Measurements from ENCODE around the gene CDH4.
"Not testable (repeated sequence)": the region's sequence is repeated elsewhere in the genome, so short reads cannot be mapped to it uniquely, and the experiment has no call there.

The CDH4 gene

GRCh38 chr20:61417221-61417941 lies 165.3 kb downstream of the CDH4 start:
- in situ Hi-C loops (cut with HindIII; ENCODE audit: low pct_ligation_motif_present, low pct_unique_long_range_greater_than_20kb, low sequenced_read_pairs): no loop called here
- DNase-seq: no peak

- in situ Hi-C loops (cut with HindIII; ENCODE audit: low pct_ligation_motif_present, low pct_unique_long_range_greater_than_20kb, low sequenced_read_pairs): no loop called here
These were observed 166.9 kb downstream of the CDH4 start for GRCh38 chr20:61419010-61419409.

GRCh38 chr20:61419501-61419900 lies 167.4 kb downstream of the CDH4 start:
- DNase-seq: no peak
- in situ Hi-C loops (cut with HindIII; ENCODE audit: low pct_ligation_motif_present, low pct_unique_long_range_greater_than_20kb, low sequenced_read_pairs): no loop called here

More at GRCh38 chr20:61419010-61419409, 166.9 kb downstream of the CDH4 start:
- no peak for DNase-seq

GRCh38 chr20:61420056-61420455 lies 168.0 kb downstream of the CDH4 start:
- in situ Hi-C loops (cut with HindIII; ENCODE audit: low pct_ligation_motif_present, low pct_unique_long_range_greater_than_20kb, low sequenced_read_pairs): no loop called here
- DNase-seq: no peak

GRCh38 chr20:61420781-61421180 lies 168.7 kb downstream of the CDH4 start:
- in situ Hi-C loops (cut with HindIII; ENCODE audit: low pct_ligation_motif_present, low pct_unique_long_range_greater_than_20kb, low sequenced_read_pairs): no loop called here
- no peak for DNase-seq

- no peak for DNase-seq
- in situ Hi-C loops (cut with HindIII; ENCODE audit: low pct_ligation_motif_present, low pct_unique_long_range_greater_than_20kb, low sequenced_read_pairs): no loop called here
These were observed 170.8 kb downstream of the CDH4 start for GRCh38 chr20:61422636-61423425.

- no peak for DNase-seq
- in situ Hi-C loops (cut with HindIII; ENCODE audit: low pct_ligation_motif_present, low pct_unique_long_range_greater_than_20kb, low sequenced_read_pairs): no loop called here
These were observed 172.1 kb downstream of the CDH4 start for GRCh38 chr20:61424011-61424627.

GRCh38 chr20:61424628-61425420 lies 172.8 kb downstream of the CDH4 start:
- in situ Hi-C loops (cut with HindIII; ENCODE audit: low pct_ligation_motif_present, low pct_unique_long_range_greater_than_20kb, low sequenced_read_pairs): no loop called here

GRCh38 chr20:61425541-61425991 lies 173.5 kb downstream of the CDH4 start:
- in situ Hi-C loops (cut with HindIII; ENCODE audit: low pct_ligation_motif_present, low pct_unique_long_range_greater_than_20kb, low sequenced_read_pairs); DNase-seq: not testable (repeated sequence)

More at GRCh38 chr20:61424628-61425420, 172.8 kb downstream of the CDH4 start:
- DNase-seq: no peak

- no peak for DNase-seq
These were observed 174.3 kb downstream of the CDH4 start for GRCh38 chr20:61426352-61426751.

GRCh38 chr20:61429458-61430227 lies 177.6 kb downstream of the CDH4 start:
- in situ Hi-C loops (cut with HindIII; ENCODE audit: low pct_ligation_motif_present, low pct_unique_long_range_greater_than_20kb, low sequenced_read_pairs): no loop called here
- no peak for DNase-seq

More at GRCh38 chr20:61426352-61426751, 174.3 kb downstream of the CDH4 start:
- in situ Hi-C loops (cut with HindIII; ENCODE audit: low pct_ligation_motif_present, low pct_unique_long_range_greater_than_20kb, low sequenced_read_pairs): no loop called here

- no peak for DNase-seq
- in situ Hi-C loops (cut with HindIII; ENCODE audit: low pct_ligation_motif_present, low pct_unique_long_range_greater_than_20kb, low sequenced_read_pairs): no loop called here
These were observed 178.2 kb downstream of the CDH4 start for GRCh38 chr20:61430228-61430624.

GRCh38 chr20:61433176-61433575 lies 181.1 kb downstream of the CDH4 start:
- in situ Hi-C loops (cut with HindIII; ENCODE audit: low pct_ligation_motif_present, low pct_unique_long_range_greater_than_20kb, low sequenced_read_pairs): no loop called here
- DNase-seq: no peak

- DNase-seq: no peak
- in situ Hi-C loops (cut with HindIII; ENCODE audit: low pct_ligation_motif_present, low pct_unique_long_range_greater_than_20kb, low sequenced_read_pairs): no loop called here
These were observed 181.8 kb downstream of the CDH4 start for GRCh38 chr20:61433816-61434215.

GRCh38 chr20:61434341-61434781 lies 182.3 kb downstream of the CDH4 start:
- in situ Hi-C loops (cut with HindIII; ENCODE audit: low pct_ligation_motif_present, low pct_unique_long_range_greater_than_20kb, low sequenced_read_pairs): no loop called here

GRCh38 chr20:61435184-61435822 lies 183.2 kb downstream of the CDH4 start:
- no peak for DNase-seq
- in situ Hi-C loops (cut with HindIII; ENCODE audit: low pct_ligation_motif_present, low pct_unique_long_range_greater_than_20kb, low sequenced_read_pairs): no loop called here

More at GRCh38 chr20:61434341-61434781, 182.3 kb downstream of the CDH4 start:
- DNase-seq: no peak

GRCh38 chr20:61435823-61436220 lies 183.8 kb downstream of the CDH4 start:
- DNase-seq: no peak
- in situ Hi-C loops (cut with HindIII; ENCODE audit: low pct_ligation_motif_present, low pct_unique_long_range_greater_than_20kb, low sequenced_read_pairs): no loop called here

Measured in ACHN (cell line).